Mesodermal cell (in vitro differentiated cells): ENCODE results near the gene ASB18.

Experiments
- H3K27ac ChIP-seq: 2 replicates; pipeline ENCODE4 v1.7.0; 2013; ENCODE audit warnings: mild to moderate bottlenecking, low read depth, low read length, moderate library complexity; ENCODE audit not compliant: severe bottlenecking
- H3K36me3 ChIP-seq: 2 replicates; pipeline ENCODE4 v1.7.1; 2013; ENCODE audit warnings: mild to moderate bottlenecking, low read length, moderate library complexity; ENCODE audit not compliant: control insufficient read depth, insufficient read depth
- H3K4me1 ChIP-seq: one replicate; pipeline ENCODE4 v1.7.1; 2013; ENCODE audit warnings: mild to moderate bottlenecking, low read length; ENCODE audit not compliant: insufficient read depth, control insufficient read depth, poor library complexity, severe bottlenecking
- H3K4me3 ChIP-seq: 2 replicates; pipeline ENCODE4 v1.7.0; 2013; ENCODE audit warnings: low read length, control low read depth, mild to moderate bottlenecking; ENCODE audit not compliant: insufficient read depth, poor library complexity, severe bottlenecking; ENCODE audit errors: extremely low read depth
- H3K9me3 ChIP-seq: 2 replicates; pipeline ENCODE4 v1.7.1; 2013; ENCODE audit warnings: mild to moderate bottlenecking, low read length, moderate library complexity; ENCODE audit not compliant: control insufficient read depth
- WGBS, 2 experiments: methylation state at CpG; one replicate each; pipeline ENCODE4 v1.1.5; 2013; ENCODE audit warnings: missing lambda C conversion rate in 2 of 2; ENCODE audit not compliant: insufficient coverage in 2 of 2; 5-methylcytosine and 5-hydroxymethylcytosine counted together

Gene ASB18

GRCh38 chr2:236162031-236162845 lies 102.0 kb downstream of the ASB18 start:
- no peaks in the 10 kb centered on the region for H3K9me3 ChIP-seq
- H3K4me3 ChIP-seq, result no peak overlapping the region
- no peak overlapping the region for H3K27ac ChIP-seq
- H3K36me3 ChIP-seq, result no peaks in the 10 kb centered on the region
- peaks cover 21% of the 10 kb centered on the region for H3K4me1 ChIP-seq
- 72 to 77% methylated on average over 13 to 14 of the region's 16 CpGs for WGBS, 2 experiments

GRCh38 chr2:236161531-236161930 lies 102.7 kb downstream of the ASB18 start:
- WGBS, 2 experiments, result 88 to 91% methylated on average over 11 to 12 of the region's 12 CpGs
- Histone ChIP-seq H3K27ac (no peak overlapping the region), H3K4me1 (peaks cover 16% of the 10 kb centered on the region)

GRCh38 chr2:236161082-236161462 lies 103.1 kb downstream of the ASB18 start:
- Histone ChIP-seq H3K4me3 (no peak overlapping the region), H3K4me1 (peaks cover 12% of the 10 kb centered on the region), H3K9me3 (no peaks in the 10 kb centered on the region), H3K27ac (no peak overlapping the region), H3K36me3 (no peaks in the 10 kb centered on the region)
- WGBS, 2 experiments, result 80 to 83% methylated on average over 12 to 15 of the region's 15 CpGs

More at GRCh38 chr2:236161531-236161930, 102.7 kb downstream of the ASB18 start:
- no peaks in the 10 kb centered on the region for H3K9me3 ChIP-seq
- H3K36me3 ChIP-seq, result no peaks in the 10 kb centered on the region
- no peak overlapping the region for H3K4me3 ChIP-seq

GRCh38 chr2:236160366-236161081 lies 103.7 kb downstream of the ASB18 start:
- no peak overlapping the region for H3K27ac ChIP-seq
- H3K4me3 ChIP-seq, result no peak overlapping the region
- H3K36me3 ChIP-seq, result no peaks in the 10 kb centered on the region
- WGBS, 2 experiments, result 45 to 61% methylated on average over 11 to 13 of the region's 22 CpGs
- H3K9me3 ChIP-seq, result no peaks in the 10 kb centered on the region
- H3K4me1 ChIP-seq, result peaks cover 12% of the 10 kb centered on the region

- 14 to 19% methylated on average over 28 to 31 of the region's 33 CpGs for WGBS, 2 experiments
- H3K4me3 ChIP-seq, result no peak overlapping the region
- peaks cover 8% of the 10 kb centered on the region for H3K4me1 ChIP-seq
- H3K27ac ChIP-seq, result no peak overlapping the region
- H3K36me3 ChIP-seq, result no peaks in the 10 kb centered on the region
- no peaks in the 10 kb centered on the region for H3K9me3 ChIP-seq
Measured at GRCh38 chr2:236159778-236160170, 104.4 kb downstream of the ASB18 start.

- 3 to 10% methylated on average over 15 to 27 of the region's 45 CpGs for WGBS, 2 experiments
- H3K4me1 ChIP-seq, result peaks cover 6% of the 10 kb centered on the region
Measured at GRCh38 chr2:236158969-236159777, 105.0 kb downstream of the ASB18 start.

GRCh38 chr2:236157815-236158498 lies 106.2 kb downstream of the ASB18 start:
- peaks cover 4% of the 10 kb centered on the region for H3K4me1 ChIP-seq
- H3K4me3 ChIP-seq, result no peak overlapping the region
- no peak overlapping the region for H3K27ac ChIP-seq
- no peaks in the 10 kb centered on the region for H3K36me3 ChIP-seq
- no peaks in the 10 kb centered on the region for H3K9me3 ChIP-seq
- WGBS, 2 experiments, result 94 to 96% methylated on average over 3 to 6 of the region's 10 CpGs

More at GRCh38 chr2:236158969-236159777, 105.0 kb downstream of the ASB18 start:
- no peaks in the 10 kb centered on the region for H3K36me3 ChIP-seq
- no peaks in the 10 kb centered on the region for H3K9me3 ChIP-seq
- no peak overlapping the region for H3K27ac ChIP-seq
- H3K4me3 ChIP-seq, result no peak overlapping the region

GRCh38 chr2:236157366-236157765 lies 106.8 kb downstream of the ASB18 start:
- no peak overlapping the region for H3K4me3 ChIP-seq
- H3K4me1 ChIP-seq, result peaks cover 4% of the 10 kb centered on the region
- H3K9me3 ChIP-seq, result peaks cover 3% of the 10 kb centered on the region
- H3K27ac ChIP-seq, result no peak overlapping the region
- no peaks in the 10 kb centered on the region for H3K36me3 ChIP-seq
- WGBS, 2 experiments, result 95 to 100% methylated on average over 4 to 5 of the region's 6 CpGs

- WGBS, 2 experiments, result 83% methylated on average over 4 of the region's 7 CpGs; no CpG with 5 or more reads in 1 of the 2 experiments
- H3K4me3 ChIP-seq, result no peak overlapping the region
- H3K36me3 ChIP-seq, result no peaks in the 10 kb centered on the region
- peaks cover 4% of the 10 kb centered on the region for H3K4me1 ChIP-seq
- no peak overlapping the region for H3K27ac ChIP-seq
- H3K9me3 ChIP-seq, result peaks cover 5% of the 10 kb centered on the region
Measured at GRCh38 chr2:236156860-236157194, 107.4 kb downstream of the ASB18 start.
